ENCODE measurements around the gene RCBTB2. TPM values are rescaled to one million over a fixed set of nuclear protein-coding genes. Genes with fewer than 3 reads are reported as not detected.
A peak's percentile ranks its signal among the peaks of the same experiment; 100 is the strongest.

The RCBTB2 gene
- total and polyA plus RNA-seq, 7 experiments from 2014 or later: 7.6 to 19.7 (median 11.5) TPM

DNA sequence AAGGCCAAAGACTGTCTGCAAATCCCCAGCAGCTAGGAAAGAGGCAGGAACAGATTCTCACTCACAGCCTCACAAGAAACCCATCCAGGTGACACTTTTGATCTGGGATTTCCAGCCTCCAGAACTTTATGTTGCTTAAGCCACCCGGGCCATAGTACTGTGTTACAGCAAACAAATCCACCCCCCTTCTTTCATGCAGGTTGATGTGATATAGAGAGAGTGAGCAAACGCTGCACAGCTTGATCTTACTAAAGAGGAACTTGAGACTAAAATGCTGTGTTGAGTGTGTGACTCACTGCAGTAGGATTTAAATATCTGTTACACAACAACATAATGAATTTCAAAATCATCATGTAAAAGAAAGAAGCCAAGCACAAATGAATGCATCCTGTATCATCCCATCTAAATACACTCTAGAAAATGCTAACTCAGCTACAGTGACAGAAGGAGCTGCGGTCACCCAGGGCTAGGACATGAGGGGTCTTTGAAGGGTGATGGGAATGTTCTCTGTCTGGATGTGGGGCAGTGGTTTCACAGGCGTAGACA, 32.2 kb downstream of the RCBTB2 start:
- H3K4me1 ChIP-seq (ENCODE audit: control insufficient read depth in 2 of 2, insufficient read depth in 2 of 2, low read length in 2 of 2): peaks cover 33 to 34% of the 10 kb centered on the region in 2 donors
- peaks cover 0 to 37% (median 0%) of the 10 kb centered on the region in 5 donors for H3K36me3 Mint-ChIP-seq

DNA sequence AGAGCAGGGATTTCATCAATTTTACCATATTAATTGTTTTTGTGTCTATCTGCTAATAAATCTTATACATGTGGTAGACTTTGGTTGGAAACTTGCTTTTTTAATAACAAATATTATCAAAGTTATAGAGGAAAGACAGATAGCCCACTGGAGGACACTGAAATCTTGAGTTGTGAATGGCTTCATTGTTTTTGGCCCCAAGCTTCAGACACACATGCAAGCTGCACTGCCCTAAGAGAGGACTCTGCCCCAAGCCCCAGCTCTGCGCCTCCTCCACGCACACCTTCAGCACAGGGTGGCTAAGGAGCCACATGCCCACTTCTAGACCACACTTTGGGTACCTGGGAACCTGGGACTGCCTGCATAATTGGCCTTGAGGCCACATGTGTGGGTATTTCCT, 35.2 kb downstream of the RCBTB2 start:
- Mint-ChIP-seq H3K27me3 (no peaks in the 10 kb centered on the region), H3K4me3 (no peak overlapping the region), H3K9me3 (peaks cover 0 to 2% (median 0%) of the 10 kb centered on the region in 11 donors), H3K27ac (peak overlapping the region in 1 of 9 donors; percentile 44), H3K36me3 (peaks cover 0 to 19% (median 0%) of the 10 kb centered on the region in 5 donors), H3K4me1 (peaks cover 18 to 57% (median 33%) of the 10 kb centered on the region in 7 donors)
- Histone ChIP-seq H3K9me3 (ENCODE audit: control insufficient read depth in 2 of 3, low read length in 3 of 3) (no peaks in the 10 kb centered on the region), H3K27ac (ENCODE audit: low read depth, low read length) (no peak overlapping the region), H3K4me3 (ENCODE audit: low read length) (no peak overlapping the region), H3K4me1 (ENCODE audit: control insufficient read depth in 2 of 2, insufficient read depth in 2 of 2, low read length in 2 of 2) (peaks cover 29 to 38% of the 10 kb centered on the region in 2 donors), H3K27me3 (ENCODE audit: control insufficient read depth in 2 of 2, insufficient read depth in 2 of 2, low read length in 2 of 2) (no peaks in the 10 kb centered on the region), H3K36me3 (ENCODE audit: control insufficient read depth in 2 of 3, insufficient read depth in 3 of 3, low read length in 3 of 3) (no peaks in the 10 kb centered on the region)
- POLR2A ChIA-PET: interaction anchor here (0.8 to 1.2 kb wide), 3 partner anchors 10 to 65 kb away, joined by 3 to 5 read pairs (median 3); no protein-coding TSS in a partner anchor
- no peak for DNase-seq
- ATAC-seq: no peak
- intact Hi-C loops (cut with micrococcal nuclease): loop anchor here in 1 of 2 donors (10.0 kb wide), 1 partner anchor 463 kb away; the partner anchor contains the start of gene NUDT15
- CTCF ChIA-PET: no interaction called here

More for the DNA sequence above, 32.2 kb downstream of the RCBTB2 start:
- H3K36me3 ChIP-seq (ENCODE audit: control insufficient read depth in 2 of 3, insufficient read depth in 3 of 3, low read length in 3 of 3): no peaks in the 10 kb centered on the region
- no peaks in the 10 kb centered on the region for H3K27me3 Mint-ChIP-seq
- peak; percentile 69 for ATAC-seq
- DNase-seq: no peak
- H3K27me3 ChIP-seq (ENCODE audit: control insufficient read depth in 2 of 2, insufficient read depth in 2 of 2, low read length in 2 of 2): no peaks in the 10 kb centered on the region
- no peak overlapping the region for H3K4me3 Mint-ChIP-seq
- CTCF ChIA-PET: interaction anchor here (1.1 kb wide), 1 partner anchor 83 kb away, joined by 3 read pairs; no protein-coding TSS in a partner anchor
- H3K9me3 ChIP-seq (ENCODE audit: control insufficient read depth in 2 of 3, low read length in 3 of 3): no peaks in the 10 kb centered on the region
- H3K27ac Mint-ChIP-seq: peak overlapping the region in 4 of 9 donors; percentile 8 to 49 (median 29)
- H3K27ac ChIP-seq (ENCODE audit: low read depth, low read length): no peak overlapping the region
- POLR2A ChIA-PET: interaction anchor here (0.7 to 2.1 kb wide), 3 partner anchors 9 to 31 kb away, joined by 3 to 12 read pairs (median 4); partner anchors contain the start of gene RCBTB2
- H3K4me3 ChIP-seq (ENCODE audit: low read length): no peak overlapping the region
- H3K4me1 Mint-ChIP-seq: peaks cover 43 to 82% (median 58%) of the 10 kb centered on the region in 7 donors
- intact Hi-C loops (cut with micrococcal nuclease): loop anchor here (10.0 kb wide), 3 partner anchors 154 to 346 kb away; partner anchors contain the start of gene CYSLTR2 (in 1 of the 2)
- H3K9me3 Mint-ChIP-seq: peaks cover 0 to 4% (median 0%) of the 10 kb centered on the region in 11 donors

DNA sequence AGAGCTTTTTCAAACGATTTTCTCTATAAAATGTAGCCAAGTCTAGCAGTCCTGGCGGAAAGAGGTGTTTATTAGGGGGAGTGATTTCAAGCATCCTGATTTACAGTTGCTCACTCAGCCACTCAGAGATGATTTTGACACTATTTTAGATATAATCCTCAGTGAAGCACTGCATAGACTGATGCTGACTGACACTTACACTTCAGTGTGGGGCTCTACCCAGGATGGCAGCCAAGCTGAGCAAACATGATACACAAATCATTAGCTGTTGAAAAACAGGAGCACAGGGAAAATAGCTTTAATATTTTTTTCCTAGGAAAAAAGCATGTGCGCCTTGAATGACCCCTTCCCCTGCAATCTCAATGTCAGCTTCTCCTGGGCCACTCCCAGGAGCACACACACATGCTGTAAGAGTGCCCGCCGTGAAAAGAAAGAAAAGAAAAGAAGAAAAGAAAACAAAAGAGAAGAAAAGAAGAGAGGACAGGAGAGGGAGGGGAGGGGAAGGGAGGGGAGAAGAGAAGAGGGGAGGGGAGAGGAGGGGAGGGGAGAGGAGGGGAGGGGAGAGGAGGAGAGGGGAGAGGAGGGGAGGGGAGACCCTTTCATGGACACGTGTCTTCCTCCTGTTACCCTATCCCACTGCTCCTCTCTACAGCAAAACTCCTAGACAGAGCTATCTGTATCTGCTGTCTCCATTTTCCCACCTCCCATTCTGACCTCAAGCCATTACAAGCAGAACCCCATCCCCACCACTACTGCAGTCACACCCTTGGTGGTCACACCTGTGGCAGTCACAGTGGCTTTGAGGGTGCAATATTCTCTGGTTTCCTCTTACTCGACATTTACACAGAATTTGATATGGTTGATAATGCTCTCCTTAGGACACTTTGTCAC, 36.4 kb downstream of the RCBTB2 start:
- Histone ChIP-seq H3K27me3 (ENCODE audit: control insufficient read depth in 2 of 2, insufficient read depth in 2 of 2, low read length in 2 of 2) (no peaks in the 10 kb centered on the region), H3K4me1 (ENCODE audit: control insufficient read depth in 2 of 2, insufficient read depth in 2 of 2, low read length in 2 of 2) (peaks cover 38 to 46% of the 10 kb centered on the region in 2 donors), H3K36me3 (ENCODE audit: control insufficient read depth in 2 of 3, insufficient read depth in 3 of 3, low read length in 3 of 3) (no peaks in the 10 kb centered on the region), H3K9me3 (ENCODE audit: control insufficient read depth in 2 of 3, low read length in 3 of 3) (no peaks in the 10 kb centered on the region), H3K4me3 (ENCODE audit: low read length) (no peak overlapping the region), H3K27ac (ENCODE audit: low read depth, low read length) (no peak overlapping the region)
- intact Hi-C loops (cut with micrococcal nuclease): loop anchor here in 1 of 2 donors (10.0 kb wide), 1 partner anchor 462 kb away; the partner anchor contains the start of gene NUDT15
- peak overlapping the region in 6 of 10 donors; percentile 4 to 68 (median 51) for H3K4me3 Mint-ChIP-seq
- peaks cover 0 to 17% (median 0%) of the 10 kb centered on the region in 5 donors for H3K36me3 Mint-ChIP-seq
- H3K27me3 Mint-ChIP-seq: no peaks in the 10 kb centered on the region
- DNase-seq (no peak), ATAC-seq (no peak)
- CTCF ChIA-PET: no interaction called here
- H3K9me3 Mint-ChIP-seq: no peaks in the 10 kb centered on the region
- H3K27ac Mint-ChIP-seq: peak overlapping the region; percentile 21 to 86 (median 65)
- POLR2A ChIA-PET: interaction anchor here (0.7 to 5.4 kb wide), 3 partner anchors 10 to 36 kb away, joined by 3 to 79 read pairs (median 64); partner anchors contain the start of gene RCBTB2
- H3K4me1 Mint-ChIP-seq: peaks cover 15 to 49% (median 31%) of the 10 kb centered on the region in 7 donors

DNA sequence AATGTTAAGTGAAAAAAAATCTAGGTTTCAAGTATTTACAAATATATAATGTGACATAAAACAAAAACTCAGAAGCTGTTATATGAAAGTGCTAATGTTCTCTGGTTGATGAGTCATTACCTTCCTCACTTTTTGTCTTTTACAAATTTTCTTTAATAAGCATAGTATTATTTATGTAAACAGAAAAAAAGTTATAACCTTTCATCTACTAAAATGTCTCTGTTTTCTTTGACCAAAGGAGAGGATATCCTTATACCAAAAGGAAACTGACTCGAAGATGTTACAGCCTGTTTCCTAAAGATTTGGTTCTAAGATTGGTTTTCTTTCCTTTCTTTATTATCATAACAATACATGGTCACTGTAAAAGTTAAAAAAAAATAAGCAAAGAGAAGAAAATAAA, 38.0 kb downstream of the RCBTB2 start:
- Histone ChIP-seq H3K4me3 (ENCODE audit: low read length) (no peak overlapping the region), H3K27me3 (ENCODE audit: control insufficient read depth in 2 of 2, insufficient read depth in 2 of 2, low read length in 2 of 2) (no peaks in the 10 kb centered on the region), H3K4me1 (ENCODE audit: control insufficient read depth in 2 of 2, insufficient read depth in 2 of 2, low read length in 2 of 2) (peaks cover 49 to 50% of the 10 kb centered on the region in 2 donors), H3K9me3 (ENCODE audit: control insufficient read depth in 2 of 3, low read length in 3 of 3) (no peaks in the 10 kb centered on the region), H3K27ac (ENCODE audit: low read depth, low read length) (no peak overlapping the region), H3K36me3 (ENCODE audit: control insufficient read depth in 2 of 3, insufficient read depth in 3 of 3, low read length in 3 of 3) (no peaks in the 10 kb centered on the region)
- no peak overlapping the region for H3K4me3 Mint-ChIP-seq
- POLR2A ChIA-PET: interaction anchor here (0.7 to 5.4 kb wide), 6 partner anchors 11 to 1921 kb away, joined by 3 to 79 read pairs (median 6); partner anchors contain the start of genes LPAR6 and RCBTB2
- ATAC-seq (no peak), DNase-seq (no peak)
- CTCF ChIA-PET: interaction anchor here (0.7 kb wide), 1 partner anchor 91 kb away, joined by 4 read pairs; no protein-coding TSS in a partner anchor
- intact Hi-C loops (cut with micrococcal nuclease): loop anchor here in 1 of 2 donors (5.0 to 10.0 kb wide), 2 partner anchors 193 to 460 kb away; partner anchors contain the start of genes NUDT15 and RB1
- peaks cover 0 to 16% (median 0%) of the 10 kb centered on the region in 5 donors for H3K36me3 Mint-ChIP-seq
- no peaks in the 10 kb centered on the region for H3K9me3 Mint-ChIP-seq
- peaks cover 11 to 47% (median 36%) of the 10 kb centered on the region in 7 donors for H3K4me1 Mint-ChIP-seq
- no peaks in the 10 kb centered on the region for H3K27me3 Mint-ChIP-seq
- H3K27ac Mint-ChIP-seq: no peak overlapping the region

DNA sequence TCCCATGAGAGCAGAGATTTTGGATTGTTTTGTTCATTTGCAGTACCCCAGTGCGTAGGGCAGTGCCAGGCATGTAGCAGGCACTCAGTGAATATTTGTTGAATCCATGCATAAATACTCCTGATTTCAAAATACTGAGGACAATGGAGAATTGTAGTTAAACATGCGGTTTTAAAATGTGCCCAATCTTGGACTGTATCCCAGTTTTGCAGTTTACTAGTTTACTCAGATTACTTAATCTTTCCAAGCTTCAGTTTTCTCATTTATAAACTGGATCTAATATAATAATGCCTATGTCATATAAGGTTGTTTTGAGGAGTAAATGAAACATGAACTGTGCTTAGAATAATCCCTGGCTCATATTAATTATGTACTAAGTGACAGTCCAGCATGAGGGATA, 39.0 kb downstream of the RCBTB2 start:
- Mint-ChIP-seq H3K4me3 (no peak overlapping the region), H3K9me3 (no peaks in the 10 kb centered on the region), H3K27me3 (no peaks in the 10 kb centered on the region), H3K27ac (no peak overlapping the region), H3K4me1 (peaks cover 4 to 47% (median 33%) of the 10 kb centered on the region in 7 donors), H3K36me3 (peaks cover 0 to 15% (median 4%) of the 10 kb centered on the region in 5 donors)
- ChIA-PET CTCF (interaction anchor here (2.7 kb wide), 1 partner anchor 86 kb away, joined by 7 read pairs; no protein-coding TSS in a partner anchor), POLR2A (interaction anchor here (2.6 to 5.4 kb wide), 3 partner anchors 11 to 38 kb away, joined by 19 to 79 read pairs (median 64); partner anchors contain the start of gene RCBTB2)
- Histone ChIP-seq H3K9me3 (ENCODE audit: control insufficient read depth in 2 of 3, low read length in 3 of 3) (no peaks in the 10 kb centered on the region), H3K27me3 (ENCODE audit: control insufficient read depth in 2 of 2, insufficient read depth in 2 of 2, low read length in 2 of 2) (no peaks in the 10 kb centered on the region), H3K4me3 (ENCODE audit: low read length) (no peak overlapping the region), H3K4me1 (ENCODE audit: control insufficient read depth in 2 of 2, insufficient read depth in 2 of 2, low read length in 2 of 2) (peaks cover 58 to 60% of the 10 kb centered on the region in 2 donors), H3K36me3 (ENCODE audit: control insufficient read depth in 2 of 3, insufficient read depth in 3 of 3, low read length in 3 of 3) (no peaks in the 10 kb centered on the region), H3K27ac (ENCODE audit: low read depth, low read length) (peak overlapping the region; percentile 74)
- ATAC-seq: no peak
- no peak for DNase-seq
- intact Hi-C loops (cut with micrococcal nuclease): loop anchor here in 1 of 2 donors (5.0 to 10.0 kb wide), 2 partner anchors 192 to 459 kb away; partner anchors contain the start of genes NUDT15 and RB1
